Measurements from ENCODE around the gene CYP4V2. TPM values are rescaled to one million over a fixed set of nuclear protein-coding genes. Genes with fewer than 3 reads are reported as not detected.

CYP4V2 gene
- total and polyA plus RNA-seq, 2 donors (not counting 1 experiment from before 2014, with no cell fraction given): 9.5 to 18.3 TPM

GRCh38 chr4:186151499-186151898 is 39.9 kb upstream of the CYP4V2 start:
- Histone ChIP-seq H3K27ac (ENCODE audit: low read length in 2 of 2) (no peak overlapping the region), H3K4me2 (replicated peaks; ENCODE audit: low read depth, low read length, poor library complexity, severe bottlenecking) (peak overlapping the region; percentile 4), H3K36me3 (replicated peaks in 1 of 2; ENCODE audit: control extremely low read depth in 1 of 2, control insufficient read depth in 1 of 2, extremely low read depth in 1 of 2, insufficient read depth in 2 of 2, low read length in 1 of 2) (no peaks in the 10 kb centered on the region), H3K4me3 (ENCODE audit: control extremely low read depth in 1 of 5, extremely low read depth in 1 of 5, insufficient read depth in 1 of 5, low read depth in 2 of 5, low read length in 4 of 5) (no peak overlapping the region), H4K20me1 (ENCODE audit: control insufficient read depth, insufficient read depth, low read length, poor library complexity, severe bottlenecking) (no peaks in the 10 kb centered on the region), H3K9ac (ENCODE audit: low read length) (no peak overlapping the region), H2AFZ (ENCODE audit: insufficient read depth, low read depth, low read length, poor library complexity, severe bottlenecking) (no peak overlapping the region), H3K79me2 (ENCODE audit: control insufficient read depth, insufficient read depth, low read length) (no peaks in the 10 kb centered on the region), H3K27me3 (replicated peaks in 1 of 4; ENCODE audit: control extremely low read depth in 1 of 4, control insufficient read depth in 3 of 4, insufficient read depth in 4 of 4, low read length in 3 of 4) (peaks cover 0 to 13% (median 7%) of the 10 kb centered on the region in 4 experiments), H3K4me1 (ENCODE audit: control insufficient read depth in 2 of 2, insufficient read depth in 2 of 2, low read length in 2 of 2) (peaks cover 0 to 2% of the 10 kb centered on the region in 2 donors), H3K9me3 (ENCODE audit: control extremely low read depth in 1 of 3, control insufficient read depth in 2 of 3, insufficient read depth in 1 of 3, low read length in 2 of 3) (peaks cover 0 to 7% (median 0%) of the 10 kb centered on the region in 3 donors)
- ChIA-PET POLR2A (no interaction called here), CTCF (no interaction called here)
- no peak for ATAC-seq (ENCODE audit: low read depth)
- H3K4me1 Mint-ChIP-seq: no peaks in the 10 kb centered on the region
- H3K4me3 Mint-ChIP-seq: no peak overlapping the region
- WGBS (ENCODE audit: insufficient coverage): 91% methylated on average over 4 of the region's 7 CpGs
- H3K9me3 Mint-ChIP-seq (ENCODE audit: insufficient read depth): no peaks in the 10 kb centered on the region
- intact Hi-C loops (cut with micrococcal nuclease): loop anchor here (10.0 kb wide), 1 partner anchor 433 kb away; no protein-coding TSS in a partner anchor
- peaks cover 43% of the 10 kb centered on the region for H3K27me3 Mint-ChIP-seq
- no peak for DNase-seq
- TF ChIP-seq CTCF (IDR thresholded peaks at IDR 0.05): no peak
- H3K27ac Mint-ChIP-seq: no peak overlapping the region

- H3K4me2 ChIP-seq (replicated peaks; ENCODE audit: low read depth, low read length, poor library complexity, severe bottlenecking): no peak overlapping the region
- no peak for TF ChIP-seq EZH2 (IDR thresholded peaks at IDR 0.05; ENCODE audit: borderline replicate concordance, insufficient read depth, low read depth, low read length, poor library complexity, severe bottlenecking)
- no peak for TF ChIP-seq CTCF (IDR thresholded peaks at IDR 0.05)
- ChIA-PET POLR2A (no interaction called here), CTCF (no interaction called here)
- H3K9me3 ChIP-seq (ENCODE audit: control extremely low read depth in 1 of 3, control insufficient read depth in 2 of 3, insufficient read depth in 1 of 3, low read length in 2 of 3): peaks cover 0 to 4% (median 0%) of the 10 kb centered on the region in 3 donors
- Mint-ChIP-seq H3K27ac (no peak overlapping the region), H3K9me3 (ENCODE audit: insufficient read depth) (no peaks in the 10 kb centered on the region), H3K4me3 (no peak overlapping the region), H3K4me1 (no peaks in the 10 kb centered on the region), H3K27me3 (peaks cover 33% of the 10 kb centered on the region)
- no peak overlapping the region for H3K27ac ChIP-seq (ENCODE audit: low read length in 2 of 2)
- H3K36me3 ChIP-seq (replicated peaks in 1 of 2; ENCODE audit: control extremely low read depth in 1 of 2, control insufficient read depth in 1 of 2, extremely low read depth in 1 of 2, insufficient read depth in 2 of 2, low read length in 1 of 2): no peaks in the 10 kb centered on the region
- intact Hi-C loops (cut with micrococcal nuclease): loop anchor here (10.0 kb wide), 1 partner anchor 427 kb away; no protein-coding TSS in a partner anchor
- H3K27me3 ChIP-seq (replicated peaks in 1 of 4; ENCODE audit: control extremely low read depth in 1 of 4, control insufficient read depth in 3 of 4, insufficient read depth in 4 of 4, low read length in 3 of 4): peaks cover 0 to 1% (median under 1%) of the 10 kb centered on the region in 4 experiments
- no peak for ATAC-seq (ENCODE audit: low read depth)
- H3K79me2 ChIP-seq (ENCODE audit: control insufficient read depth, insufficient read depth, low read length): no peaks in the 10 kb centered on the region
- 82% methylated on average over 17 of the region's 17 CpGs for WGBS (ENCODE audit: insufficient coverage)
- H3K4me1 ChIP-seq (ENCODE audit: control insufficient read depth in 2 of 2, insufficient read depth in 2 of 2, low read length in 2 of 2): no peaks in the 10 kb centered on the region
- no peak overlapping the region for H3K9ac ChIP-seq (ENCODE audit: low read length)
- H3K4me3 ChIP-seq (ENCODE audit: control extremely low read depth in 1 of 5, extremely low read depth in 1 of 5, insufficient read depth in 1 of 5, low read depth in 2 of 5, low read length in 4 of 5): no peak overlapping the region
- no peaks in the 10 kb centered on the region for H4K20me1 ChIP-seq (ENCODE audit: control insufficient read depth, insufficient read depth, low read length, poor library complexity, severe bottlenecking)
- no peak for DNase-seq
- H2AFZ ChIP-seq (ENCODE audit: insufficient read depth, low read depth, low read length, poor library complexity, severe bottlenecking): no peak overlapping the region
Observed at GRCh38 chr4:186158021-186158813, 33.1 kb upstream of the CYP4V2 start.

Measured in B cell (primary cell).